GM12872 (cell line): ENCODE data around the gene ROS1.

Source experiments
- TF ChIP-seq, protein P1 (sequence below): IDR thresholded peaks from 3 replicates; pipeline ENCODE4 v1.5.1; 2011; ENCODE audit warnings: low read depth, mild to moderate bottlenecking, low read length, moderate library complexity; ENCODE audit not compliant: insufficient read depth

ROS1 gene

DNA sequence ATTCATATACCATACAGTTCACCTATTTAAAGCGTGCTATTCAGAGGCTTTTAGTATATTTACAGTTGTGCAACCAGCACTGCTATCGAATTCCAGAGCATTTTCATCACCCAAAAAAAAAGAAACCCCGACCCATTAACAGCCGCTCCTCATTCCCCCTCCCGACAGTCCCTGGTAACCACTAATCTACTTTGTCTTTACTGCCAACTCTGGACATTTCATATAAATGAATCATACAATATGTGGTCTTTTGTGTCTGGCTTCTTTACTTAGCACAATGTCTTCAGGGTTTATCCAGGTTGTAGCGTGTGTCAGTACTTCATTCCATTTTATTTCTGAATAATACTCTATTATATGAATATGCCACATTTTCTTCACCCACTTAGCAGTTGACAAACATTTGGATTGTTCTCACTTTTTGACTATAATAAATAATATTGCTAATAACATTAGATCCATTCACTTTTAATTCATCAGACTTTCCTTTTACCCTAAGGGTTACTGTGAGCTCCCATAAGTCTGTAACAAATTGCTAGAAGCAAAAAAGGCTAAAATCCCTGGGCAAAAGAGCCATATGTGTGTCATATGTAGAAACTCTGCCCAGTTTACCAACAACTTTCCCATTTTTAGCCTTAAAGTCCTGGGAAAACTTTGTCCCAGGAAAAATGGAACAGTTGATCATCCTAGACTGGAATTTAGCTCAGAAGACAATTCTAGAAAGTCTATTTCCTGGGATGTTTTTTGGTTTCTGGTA lies 23.2 kb upstream of the ROS1 start:
- TF ChIP-seq, protein P1, sequence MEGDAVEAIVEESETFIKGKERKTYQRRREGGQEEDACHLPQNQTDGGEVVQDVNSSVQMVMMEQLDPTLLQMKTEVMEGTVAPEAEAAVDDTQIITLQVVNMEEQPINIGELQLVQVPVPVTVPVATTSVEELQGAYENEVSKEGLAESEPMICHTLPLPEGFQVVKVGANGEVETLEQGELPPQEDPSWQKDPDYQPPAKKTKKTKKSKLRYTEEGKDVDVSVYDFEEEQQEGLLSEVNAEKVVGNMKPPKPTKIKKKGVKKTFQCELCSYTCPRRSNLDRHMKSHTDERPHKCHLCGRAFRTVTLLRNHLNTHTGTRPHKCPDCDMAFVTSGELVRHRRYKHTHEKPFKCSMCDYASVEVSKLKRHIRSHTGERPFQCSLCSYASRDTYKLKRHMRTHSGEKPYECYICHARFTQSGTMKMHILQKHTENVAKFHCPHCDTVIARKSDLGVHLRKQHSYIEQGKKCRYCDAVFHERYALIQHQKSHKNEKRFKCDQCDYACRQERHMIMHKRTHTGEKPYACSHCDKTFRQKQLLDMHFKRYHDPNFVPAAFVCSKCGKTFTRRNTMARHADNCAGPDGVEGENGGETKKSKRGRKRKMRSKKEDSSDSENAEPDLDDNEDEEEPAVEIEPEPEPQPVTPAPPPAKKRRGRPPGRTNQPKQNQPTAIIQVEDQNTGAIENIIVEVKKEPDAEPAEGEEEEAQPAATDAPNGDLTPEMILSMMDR, result no peak

DNA sequence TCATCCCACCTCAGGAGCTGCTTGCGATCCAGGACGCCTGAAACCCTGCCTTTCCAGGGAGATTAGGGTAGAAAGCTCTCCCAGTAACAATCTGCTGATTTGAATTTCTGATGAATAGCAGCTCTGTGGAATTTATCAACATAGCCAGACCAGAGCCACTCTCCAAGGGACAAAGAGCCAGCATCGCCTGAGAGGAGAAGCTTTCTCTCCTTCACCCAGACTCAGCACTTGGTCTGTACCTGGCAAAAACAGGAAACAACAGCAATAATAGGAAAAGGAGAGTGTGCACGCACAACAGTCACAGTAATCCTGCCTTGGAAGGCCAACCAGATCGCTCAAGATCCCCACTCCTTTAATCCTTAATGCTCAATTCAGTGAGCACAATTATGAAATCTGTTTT lies 22.3 kb upstream of the ROS1 start:
- TF ChIP-seq, protein P1, result no peak

DNA sequence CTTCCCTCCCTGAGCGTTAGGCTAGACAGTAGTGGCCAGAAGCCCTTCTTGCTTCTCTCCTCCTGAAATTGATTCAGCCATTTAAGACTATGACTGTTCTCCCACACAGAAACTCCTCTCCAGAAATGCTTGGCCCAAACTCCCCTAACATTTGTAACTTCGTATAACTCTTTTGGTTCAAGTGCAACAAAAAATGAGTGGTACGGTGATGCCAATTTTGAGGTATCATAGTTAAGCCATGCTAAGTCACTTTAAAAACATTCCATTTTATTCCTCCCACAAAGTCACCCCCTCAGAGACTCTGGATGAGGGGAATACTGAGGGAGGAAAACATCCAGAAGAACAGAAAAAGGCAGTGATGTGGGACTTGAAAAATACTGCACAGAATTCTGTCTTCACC lies 21.1 kb upstream of the ROS1 start:
- TF ChIP-seq, protein P1, result no peak

DNA sequence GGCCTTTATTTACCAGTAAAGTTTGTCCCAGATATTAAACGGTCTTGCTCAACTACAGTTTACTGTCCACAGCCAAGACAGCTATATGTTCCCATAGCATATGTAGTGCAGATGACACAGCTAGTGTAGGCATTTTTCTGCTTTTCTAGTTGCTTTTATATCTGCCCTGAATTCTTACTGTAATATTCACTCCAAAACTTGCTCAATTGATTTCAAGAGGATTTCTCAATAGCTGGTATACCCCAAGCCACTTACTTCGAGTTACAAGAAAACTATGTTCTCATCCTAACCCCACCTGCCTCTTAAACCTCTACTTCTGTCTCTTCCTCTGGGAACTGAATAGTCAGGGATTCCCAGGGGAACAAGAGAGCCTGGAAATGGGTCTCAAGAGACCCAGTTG lies 18.9 kb upstream of the ROS1 start:
- TF ChIP-seq, protein P1, result no peak

DNA sequence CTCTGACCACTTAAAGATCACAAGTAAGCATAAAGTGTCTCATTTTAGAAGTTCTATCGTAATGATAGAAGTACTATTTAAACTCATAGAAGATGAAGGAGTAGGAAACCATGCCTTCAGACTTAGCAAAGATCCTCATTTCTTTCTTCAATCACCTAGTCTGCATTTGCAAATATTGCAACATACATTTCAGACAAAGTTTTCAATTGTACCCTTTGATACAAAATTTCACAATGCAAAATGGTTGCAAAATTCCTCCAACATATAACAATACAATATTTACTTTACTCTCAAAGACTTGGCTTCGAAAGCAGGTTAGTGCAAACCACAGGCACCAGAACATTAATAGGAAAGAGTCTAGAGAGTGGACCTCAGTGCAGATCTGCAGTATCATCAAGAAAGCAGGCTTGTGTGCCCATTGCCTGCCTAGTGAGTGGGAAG lies 16.1 kb upstream of the ROS1 start:
- TF ChIP-seq, protein P1, result no peak

DNA sequence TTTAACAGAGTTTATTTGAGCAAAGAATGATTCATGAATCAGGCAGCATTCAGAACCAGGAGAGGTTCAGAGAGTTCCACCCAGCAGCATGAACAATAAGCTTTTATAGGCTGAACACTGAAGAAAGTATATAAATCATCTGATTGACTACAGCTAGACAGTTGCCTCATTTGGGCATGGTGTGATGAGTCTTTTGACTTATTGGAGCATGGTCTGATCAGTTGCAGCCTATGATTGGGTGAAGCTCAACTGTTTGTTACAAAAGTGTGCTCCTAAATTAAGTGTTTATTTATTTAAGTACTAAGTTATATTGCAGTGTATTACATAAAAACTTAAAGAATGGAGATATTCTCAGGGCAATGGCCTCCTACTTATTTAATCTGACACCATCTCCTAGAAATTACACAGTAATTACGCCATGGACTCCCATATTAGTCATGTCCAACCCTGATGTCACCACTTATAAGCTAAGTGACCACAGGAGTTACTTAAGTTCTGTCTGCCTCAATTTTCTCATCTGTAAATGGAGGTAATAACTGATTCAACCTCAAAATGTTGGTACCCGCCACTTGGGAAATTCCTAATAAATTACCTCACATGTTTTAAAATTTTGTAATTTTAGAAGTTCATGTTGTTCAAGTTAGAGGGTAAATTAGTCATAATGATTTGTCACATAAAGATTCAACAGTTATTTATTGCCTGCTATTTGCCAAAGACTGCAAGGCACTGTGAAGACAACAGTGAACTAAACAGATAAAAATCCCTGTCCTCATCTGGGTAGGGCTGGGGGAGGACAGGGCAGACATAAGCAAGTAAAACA lies 15.2 kb upstream of the ROS1 start:
- TF ChIP-seq, protein P1, result no peak

DNA sequence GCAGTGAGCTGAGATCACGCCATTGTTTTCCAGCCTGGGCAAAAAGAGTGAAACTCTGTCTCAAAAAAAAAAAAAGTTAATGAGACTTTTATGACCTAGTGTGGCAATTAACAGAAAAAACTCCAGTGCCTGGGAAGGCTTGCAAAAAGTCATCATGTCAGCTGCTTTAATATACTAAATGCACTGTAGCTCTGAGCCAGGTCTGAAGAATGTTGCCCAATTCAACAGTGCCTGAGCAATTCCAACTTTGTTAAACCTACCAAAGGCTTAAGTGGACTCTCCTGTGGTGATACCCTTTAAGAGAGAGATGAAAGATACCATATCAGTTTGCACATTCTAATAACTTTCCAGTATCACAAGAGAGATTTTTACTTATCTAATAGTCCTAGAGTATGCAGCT lies 6.5 kb upstream of the ROS1 start:
- TF ChIP-seq, protein P1, result no peak
